Measurements from ENCODE around the gene BPIFA3.

The BPIFA3 gene

DNA sequence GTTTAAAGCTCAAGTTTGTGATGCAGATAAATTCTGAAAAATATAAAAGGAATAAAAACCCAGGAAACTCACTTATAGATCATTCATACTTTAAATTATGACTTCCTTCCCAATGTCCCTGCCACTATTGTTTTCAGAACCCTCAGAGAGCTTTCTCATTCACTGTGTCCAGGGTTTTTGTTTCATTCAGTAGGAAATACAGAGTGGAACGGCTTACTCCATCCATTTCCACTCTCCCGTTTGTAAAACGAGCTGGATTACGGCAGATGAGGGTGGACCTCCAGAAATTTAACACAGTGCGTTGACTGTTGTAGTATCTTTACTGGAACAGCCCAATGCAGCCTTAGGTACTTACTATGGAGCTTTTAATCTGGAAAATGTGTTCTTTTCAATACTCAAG, 42.2 kb downstream of the BPIFA3 start:
- DNase-seq (ENCODE audit: low read depth in 2 of 3, low spot score in 1 of 3), result no peak

DNA sequence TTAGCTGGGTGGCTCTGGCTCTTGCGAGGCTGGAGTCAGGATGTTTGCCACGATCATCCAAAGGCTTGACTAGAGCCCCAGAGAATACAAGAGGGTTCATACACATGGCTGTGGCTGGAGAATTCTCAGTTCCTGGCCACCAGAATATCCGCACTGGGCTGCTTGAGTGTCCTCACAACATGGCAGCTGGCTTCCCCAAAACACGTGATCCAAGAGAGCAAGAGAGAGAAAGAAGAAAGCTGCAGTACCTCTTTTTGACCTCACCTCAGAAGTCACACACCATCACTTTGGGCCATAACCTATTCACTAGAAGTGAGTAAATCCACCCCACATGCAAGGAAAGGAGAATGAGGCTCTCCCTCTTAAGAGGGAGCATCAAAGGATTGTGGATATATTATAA, 44.3 kb downstream of the BPIFA3 start:
- DNase-seq (ENCODE audit: low read depth in 2 of 3, low spot score in 1 of 3), result no peak

DNA sequence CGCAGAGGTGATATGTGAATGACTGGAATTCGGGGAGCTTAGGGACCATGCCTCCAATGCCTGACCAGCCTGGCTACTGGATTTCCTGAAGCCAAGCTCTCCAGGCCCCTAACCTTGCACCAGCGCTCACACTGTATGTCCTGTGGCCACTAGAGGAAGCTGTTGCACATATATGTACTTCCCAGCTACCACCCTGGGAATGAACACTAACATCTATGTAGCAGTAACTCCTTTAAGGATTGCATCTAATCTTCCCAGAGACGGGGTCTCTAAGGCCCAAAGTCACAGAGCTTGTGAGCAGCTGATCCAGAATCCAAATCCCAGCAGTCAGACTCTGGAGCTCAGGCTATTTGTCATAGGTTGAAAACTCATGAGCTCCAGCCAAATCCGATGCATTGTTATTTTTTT, 45.5 kb downstream of the BPIFA3 start:
- no peak for DNase-seq (ENCODE audit: low read depth in 2 of 3, low spot score in 1 of 3)

DNA sequence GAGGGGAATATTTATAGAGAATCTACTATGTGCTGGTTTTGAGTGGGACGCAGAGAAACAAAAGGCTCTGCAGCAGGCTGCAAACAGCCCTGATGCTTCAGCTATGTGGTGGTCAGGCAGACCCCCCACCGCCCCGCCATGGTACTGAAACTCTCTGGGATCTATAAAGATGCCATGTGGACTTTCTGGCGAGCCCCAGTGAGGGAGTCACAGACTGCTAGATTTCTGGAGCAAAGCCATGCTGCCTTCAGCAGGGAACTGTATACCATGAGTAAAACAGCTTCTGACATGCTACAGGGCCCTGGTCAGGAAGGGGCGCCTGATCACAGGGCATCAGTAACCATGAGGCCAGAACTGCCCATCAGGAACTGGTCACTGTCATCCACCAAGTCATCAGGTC, 46.6 kb downstream of the BPIFA3 start:
- DNase-seq (ENCODE audit: low read depth in 2 of 3, low spot score in 1 of 3), result no peak

DNA sequence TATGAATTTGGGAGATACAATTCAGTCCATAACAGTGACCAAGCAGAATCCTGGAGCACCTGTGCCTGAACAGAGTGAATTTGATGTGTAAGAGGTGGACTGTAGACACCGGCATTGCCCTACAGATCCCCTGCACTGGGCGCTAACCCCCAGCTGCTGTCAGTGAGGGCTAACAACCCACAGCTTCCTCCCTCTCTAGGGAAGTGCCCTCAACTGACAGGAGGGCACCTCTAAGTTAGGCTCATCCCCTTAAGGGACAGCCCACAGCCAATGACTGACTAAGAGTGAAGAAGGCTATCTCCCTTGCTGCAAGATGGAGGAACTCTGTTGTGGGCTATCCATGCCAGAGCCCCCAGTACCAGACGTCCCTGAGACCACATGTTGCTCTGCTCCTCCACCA, 50.5 kb downstream of the BPIFA3 start:
- DNase-seq (ENCODE audit: low read depth in 2 of 3, low spot score in 1 of 3), result no peak

- DNase-seq (ENCODE audit: low read depth in 2 of 3, low spot score in 1 of 3), result no peak
Observed at GRCh38 chr20:33272155-33272873, 55.2 kb downstream of the BPIFA3 start.

GRCh38 chr20:33273117-33273851, 56.1 kb downstream of the BPIFA3 start:
- peak in 1 of 3 donors; percentile 5 for DNase-seq (ENCODE audit: low read depth in 2 of 3, low spot score in 1 of 3)

DNA sequence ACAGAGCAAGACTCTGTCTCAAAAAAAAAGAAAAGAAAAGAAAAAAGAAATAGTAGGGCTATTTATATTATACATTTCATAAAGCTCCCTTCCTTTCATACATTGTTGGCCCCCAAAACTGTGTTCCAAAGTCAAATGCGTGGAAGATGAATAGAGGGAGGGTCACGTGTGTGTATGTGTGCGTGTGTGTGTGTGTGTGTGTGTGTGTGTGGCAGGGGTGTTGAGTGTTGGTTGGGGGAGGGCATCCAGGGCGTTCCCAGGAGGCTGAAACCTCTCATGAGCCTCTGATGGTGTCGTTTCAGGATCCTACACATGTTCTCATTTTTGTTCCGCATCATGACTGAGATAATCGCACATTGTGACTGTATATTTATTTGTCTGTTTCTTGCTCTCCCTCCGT, 58.1 kb downstream of the BPIFA3 start:
- DNase-seq (ENCODE audit: low read depth in 2 of 3, low spot score in 1 of 3), result no peak

DNA sequence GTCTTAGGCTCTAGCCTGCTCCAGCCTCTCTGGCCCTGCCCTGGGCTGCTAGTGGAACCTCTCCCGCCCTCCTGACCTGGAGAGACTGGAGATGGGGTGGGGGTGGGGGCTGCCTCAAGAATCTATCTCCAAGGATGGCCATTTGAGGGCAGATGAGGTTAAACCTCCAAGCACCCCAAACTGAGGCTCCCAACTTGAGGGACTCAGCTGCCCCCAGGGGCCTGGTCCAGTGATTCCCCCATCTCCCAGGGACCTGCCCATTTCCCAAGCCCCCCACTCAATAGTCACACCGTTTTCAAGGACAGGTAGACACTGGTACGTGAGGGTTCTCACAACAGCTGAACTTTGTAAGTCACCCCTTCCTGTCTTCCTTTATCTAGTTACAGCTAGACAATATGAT, 58.7 kb downstream of the BPIFA3 start:
- no peak for DNase-seq (ENCODE audit: low read depth in 2 of 3, low spot score in 1 of 3)

- no peak for DNase-seq (ENCODE audit: low read depth in 2 of 3, low spot score in 1 of 3)
Observed at GRCh38 chr20:33276303-33277113, 59.4 kb downstream of the BPIFA3 start.
